Chondrocyte (in vitro differentiated cells): Measurements from ENCODE around the gene MYO1B. TPM values are rescaled to one million over a fixed set of nuclear protein-coding genes. Genes with fewer than 3 reads are reported as not detected.

Experiments used
- DNase-seq: peaks from one replicate; pipeline ENCODE4 v3.0.0; 2021; ENCODE audit warnings: mixed read lengths, low spot score
- H3K27ac Mint-ChIP-seq: one replicate; pipeline ENCODE4 v1.8.0; 2021; ENCODE audit warnings: mild to moderate bottlenecking, moderate library complexity, mixed read lengths; ENCODE audit not compliant: unreplicated experiment
- H3K27me3 Mint-ChIP-seq: 2 replicates; pipeline ENCODE4 v1.8.0; 2021; ENCODE audit warnings: low read depth, mixed read lengths
- H3K36me3 Mint-ChIP-seq: 2 replicates; pipeline ENCODE4 v1.8.0; 2021; ENCODE audit warnings: low read depth, mixed read lengths
- H3K4me1 Mint-ChIP-seq: 2 replicates; pipeline ENCODE4 v1.8.0; 2021; ENCODE audit warnings: low read depth, mild to moderate bottlenecking, mixed read lengths
- H3K4me3 Mint-ChIP-seq: one replicate; pipeline ENCODE4 v1.8.0; 2021; ENCODE audit warnings: mild to moderate bottlenecking, moderate library complexity, mixed read lengths; ENCODE audit not compliant: unreplicated experiment
- H3K9me3 Mint-ChIP-seq: 2 replicates; pipeline ENCODE4 v1.8.0; 2021; ENCODE audit warnings: low read depth, mixed read lengths
- CTCF ChIP-seq: fragments of 200-600 bp; sonication (generic); IDR thresholded peaks from 2 replicates; pipeline ENCODE4 v1.5.0; 2021; ENCODE audit warnings: antibody characterized with exemption, mild to moderate bottlenecking, moderate library complexity
- total RNA-seq: library from RNA; stranded (reverse); gene quantifications from 3 replicates; pipeline ENCODE4 v1.2.1, GENCODE V29; 2021

Gene MYO1B
- total RNA-seq, 1 donor from 2014 or later, result 114 TPM

- no peak for TF ChIP-seq CTCF
- Mint-ChIP-seq H3K27me3 (no peaks in the 10 kb centered on the region), H3K9me3 (no peaks in the 10 kb centered on the region), H3K27ac (peak overlapping the region; percentile 82), H3K36me3 (peaks cover 9% of the 10 kb centered on the region), H3K4me1 (peaks cover 69% of the 10 kb centered on the region), H3K4me3 (no peak overlapping the region)
- DNase-seq, result no peak
These were observed 141.8 kb downstream of the MYO1B start for GRCh38 chr2:191386938-191387536.

- H3K4me3 Mint-ChIP-seq, result no peak overlapping the region
- H3K4me1 Mint-ChIP-seq, result peaks cover 48% of the 10 kb centered on the region
- no peak overlapping the region for H3K27ac Mint-ChIP-seq
- peaks cover 17% of the 10 kb centered on the region for H3K36me3 Mint-ChIP-seq
- no peaks in the 10 kb centered on the region for H3K9me3 Mint-ChIP-seq
- H3K27me3 Mint-ChIP-seq, result no peaks in the 10 kb centered on the region
- no peak for TF ChIP-seq CTCF
- DNase-seq, result no peak
These were observed 144.1 kb downstream of the MYO1B start for GRCh38 chr2:191389288-191389687.

GRCh38 chr2:191391171-191391570, 146.0 kb downstream of the MYO1B start:
- no peaks in the 10 kb centered on the region for H3K27me3 Mint-ChIP-seq
- H3K36me3 Mint-ChIP-seq, result peaks cover 24% of the 10 kb centered on the region
- H3K27ac Mint-ChIP-seq, result no peak overlapping the region
- no peak overlapping the region for H3K4me3 Mint-ChIP-seq
- TF ChIP-seq CTCF, result no peak
- peaks cover 30% of the 10 kb centered on the region for H3K4me1 Mint-ChIP-seq
- DNase-seq, result no peak
- no peaks in the 10 kb centered on the region for H3K9me3 Mint-ChIP-seq

- no peak overlapping the region for H3K4me3 Mint-ChIP-seq
- H3K27ac Mint-ChIP-seq, result no peak overlapping the region
- DNase-seq, result no peak
- H3K36me3 Mint-ChIP-seq, result peaks cover 31% of the 10 kb centered on the region
- no peaks in the 10 kb centered on the region for H3K27me3 Mint-ChIP-seq
- TF ChIP-seq CTCF, result no peak
- peaks cover 4% of the 10 kb centered on the region for H3K4me1 Mint-ChIP-seq
- H3K9me3 Mint-ChIP-seq, result no peaks in the 10 kb centered on the region
These were observed 148.8 kb downstream of the MYO1B start for GRCh38 chr2:191394043-191394442.

GRCh38 chr2:191396794-191397193, 151.6 kb downstream of the MYO1B start:
- H3K4me3 Mint-ChIP-seq, result no peak overlapping the region
- H3K27me3 Mint-ChIP-seq, result no peaks in the 10 kb centered on the region
- DNase-seq, result no peak
- no peaks in the 10 kb centered on the region for H3K9me3 Mint-ChIP-seq
- H3K27ac Mint-ChIP-seq, result no peak overlapping the region
- peaks cover 31% of the 10 kb centered on the region for H3K36me3 Mint-ChIP-seq
- no peak for TF ChIP-seq CTCF
- peaks cover 19% of the 10 kb centered on the region for H3K4me1 Mint-ChIP-seq
